PC-9 (cell line): ENCODE data around the gene DSTYK. TPM values are rescaled to one million over a fixed set of nuclear protein-coding genes. Genes with fewer than 3 reads are reported as not detected.

ENCODE experiments used
- BruUV-seq: library from RNA; stranded (reverse); fragments of 400-500 nt; replicated peaks from 2 replicates; lab custom pipeline; 2021; lab: Mats Ljungman, UMichigan
- CTCF ChIA-PET: fragments of 300-600 bp; sonication (Branson Sonifier 250); formaldehyde crosslinking; loops from one replicate; lab custom pipeline; 2022; ENCODE audit warnings: antibody characterized with exemption; lab: Charles Lee
- POLR2A ChIA-PET: fragments of 300-600 bp; sonication (Branson Sonifier 250); formaldehyde crosslinking; loops from one replicate; lab custom pipeline; 2022; ENCODE audit warnings: antibody characterized with exemption; ENCODE audit not compliant: unreplicated experiment; lab: Charles Lee
- DNase-seq, 2 experiments: peaks; one replicate each; pipeline versions ENCODE4 v3.0.0 to v3.0.0-alpha.2; 2015 to 2022; ENCODE audit warnings: mixed read lengths in 1 of 2
- H2AFZ ChIP-seq: fragments of 200-600 bp; sonication (generic); 2 replicates; pipeline ENCODE4 v1.8.1; 2017; ENCODE audit warnings: antibody characterized with exemption
- H3F3A ChIP-seq: fragments of 200-600 bp; sonication (generic); 2 replicates; pipeline ENCODE4 v1.8.1; 2017; ENCODE audit warnings: antibody characterized with exemption, mild to moderate bottlenecking, low read depth; ENCODE audit not compliant: insufficient read depth
- H3K27ac ChIP-seq: fragments of 200-600 bp; sonication (generic); 2 replicates; pipeline ENCODE4 v1.6.1; 2016; ENCODE audit warnings: mixed run types
- H3K27me3 ChIP-seq: fragments of 200-600 bp; sonication (generic); 2 replicates; pipeline ENCODE4 v1.6.1; 2016; ENCODE audit warnings: low read depth, mixed run types; ENCODE audit not compliant: insufficient read depth
- H3K36me3 ChIP-seq: fragments of 200-600 bp; sonication (generic); 2 replicates; pipeline ENCODE4 v1.6.1; 2016; ENCODE audit warnings: low read depth, mixed run types
- H3K4me1 ChIP-seq: fragments of 200-600 bp; sonication (generic); replicated peaks from 2 replicates; pipeline ENCODE4 v1.6.1; 2016; ENCODE audit warnings: mixed run types; ENCODE audit not compliant: insufficient read depth
- H3K4me2 ChIP-seq: fragments of 200-600 bp; sonication (generic); 2 replicates; pipeline ENCODE4 v1.6.1; 2017; ENCODE audit warnings: mixed run types
- H3K4me3 ChIP-seq: fragments of 200-600 bp; sonication (generic); 2 replicates; pipeline ENCODE4 v1.6.1; 2016; ENCODE audit warnings: mixed run types
- H3K79me2 ChIP-seq: fragments of 200-600 bp; sonication (generic); 2 replicates; pipeline ENCODE4 v1.6.1; 2017; ENCODE audit warnings: low read depth, mixed run types
- H3K9me2 ChIP-seq: fragments of 200-600 bp; sonication (generic); 2 replicates; pipeline ENCODE4 v1.8.1; 2017; ENCODE audit warnings: mild to moderate bottlenecking; ENCODE audit not compliant: insufficient read depth
- H3K9me3 ChIP-seq: fragments of 200-600 bp; sonication (generic); 2 replicates; pipeline ENCODE4 v1.8.1; 2016; ENCODE audit warnings: low read depth; ENCODE audit not compliant: insufficient read depth
- H4K20me1 ChIP-seq: fragments of 200-600 bp; sonication (generic); 2 replicates; pipeline ENCODE4 v1.8.1; 2017; ENCODE audit not compliant: insufficient read depth
- CTCF ChIP-seq: fragments of 200-600 bp; sonication (generic); conservative IDR thresholded peaks from 2 replicates; pipeline ENCODE4 v1.6.1; 2017; ENCODE audit warnings: mixed run types, antibody characterized with exemption, mild to moderate bottlenecking, moderate library complexity
- EZH2 ChIP-seq: fragments of 200-600 bp; sonication (generic); IDR thresholded peaks from 2 replicates; pipeline ENCODE4 v1.8.0; 2017; ENCODE audit warnings: antibody characterized with exemption, low read depth
- intact Hi-C: fragments of 100-400 bp; cut with micrococcal nuclease; formaldehyde crosslinking; loops from one replicate; pipeline ENCODE4 v1.10.0; 2022; ENCODE audit not compliant: unreplicated experiment
- total RNA-seq: library from RNA; stranded (reverse); gene quantifications from 2 replicates; pipeline ENCODE4 v1.2.3, GENCODE V29; 2021

DSTYK gene
- total RNA-seq, 1 experiment from 2014 or later = 8.1 TPM

DNA sequence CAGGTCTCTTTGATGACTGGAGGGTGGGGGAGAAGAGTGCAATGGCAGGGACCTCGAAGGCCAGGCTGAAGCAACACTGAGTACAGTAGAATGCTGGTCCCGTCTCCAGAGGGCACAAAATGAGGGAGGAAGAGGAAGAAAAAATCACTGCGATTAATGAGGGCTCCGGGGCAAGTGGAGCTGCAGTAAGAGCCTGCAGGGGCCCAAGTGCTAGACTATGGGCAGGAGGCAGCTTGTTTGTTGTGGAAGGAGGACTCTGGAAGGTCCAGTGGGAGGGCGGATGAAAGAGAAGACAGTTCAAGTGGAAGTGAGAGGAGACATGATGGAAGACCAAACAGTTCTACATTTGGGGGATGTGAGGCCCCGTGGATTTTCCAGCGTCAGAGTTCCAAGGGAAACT is 33.6 kb upstream of the DSTYK start:
- H3K27ac ChIP-seq = no peak overlapping the region
- peaks cover 20% of the 10 kb centered on the region for H3K27me3 ChIP-seq
- H4K20me1 ChIP-seq = no peaks in the 10 kb centered on the region
- no peaks in the 10 kb centered on the region for H3K79me2 ChIP-seq
- CTCF ChIA-PET = no interaction called here
- TF ChIP-seq EZH2 (no peak), CTCF (no peak)
- H2AFZ ChIP-seq = no peak overlapping the region
- BruUV-seq = no TSS peak
- no peak overlapping the region for H3K4me2 ChIP-seq
- no peak overlapping the region for H3K4me3 ChIP-seq
- no peaks in the 10 kb centered on the region for H3F3A ChIP-seq
- H3K9me2 ChIP-seq = no peaks in the 10 kb centered on the region
- H3K4me1 ChIP-seq = no peaks in the 10 kb centered on the region
- H3K9me3 ChIP-seq = no peaks in the 10 kb centered on the region
- POLR2A ChIA-PET = no interaction called here
- DNase-seq = no peak
- intact Hi-C loops = no loop called here
- H3K36me3 ChIP-seq = no peaks in the 10 kb centered on the region

DNA sequence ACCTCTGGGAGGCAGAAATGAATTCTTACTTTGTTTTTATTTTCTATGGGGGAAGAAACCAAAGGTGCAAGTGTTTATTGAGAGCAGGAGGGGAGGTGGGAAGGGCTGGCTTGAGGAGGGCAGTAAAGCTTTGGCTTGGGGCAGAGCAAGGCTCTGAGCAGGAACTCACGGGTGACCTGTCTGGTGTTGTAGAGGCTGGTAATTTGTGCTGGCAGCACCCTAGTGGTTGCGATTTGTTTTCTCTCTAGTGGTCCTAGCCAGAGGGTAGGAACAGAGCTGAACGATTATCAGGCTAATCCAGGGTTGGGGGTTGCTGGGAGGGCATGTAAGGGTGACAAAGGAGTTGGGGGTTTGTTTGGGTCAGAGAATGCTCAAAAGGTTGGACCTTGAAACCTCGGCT is 32.9 kb upstream of the DSTYK start:
- H3K9me2 ChIP-seq = no peaks in the 10 kb centered on the region
- H3K4me3 ChIP-seq = no peak overlapping the region
- H3K9me3 ChIP-seq = no peaks in the 10 kb centered on the region
- intact Hi-C loops = no loop called here
- ChIA-PET POLR2A (no interaction called here), CTCF (no interaction called here)
- H3K4me2 ChIP-seq = no peak overlapping the region
- H3K79me2 ChIP-seq = no peaks in the 10 kb centered on the region
- H3K27ac ChIP-seq = no peak overlapping the region
- no TSS peak for BruUV-seq
- H4K20me1 ChIP-seq = no peaks in the 10 kb centered on the region
- H3K4me1 ChIP-seq = no peaks in the 10 kb centered on the region
- H3K36me3 ChIP-seq = no peaks in the 10 kb centered on the region
- H3F3A ChIP-seq = no peaks in the 10 kb centered on the region
- no peak for TF ChIP-seq CTCF
- no peak for TF ChIP-seq EZH2
- no peak for DNase-seq
- H2AFZ ChIP-seq = no peak overlapping the region
- H3K27me3 ChIP-seq = peaks cover 24% of the 10 kb centered on the region

GRCh38 chr1:205243350-205244191 is 32.1 kb upstream of the DSTYK start:
- H3K27ac ChIP-seq = no peak overlapping the region
- no peak overlapping the region for H2AFZ ChIP-seq
- no peak overlapping the region for H3K4me2 ChIP-seq
- intact Hi-C loops = no loop called here
- no peaks in the 10 kb centered on the region for H3K9me2 ChIP-seq
- ChIA-PET POLR2A (no interaction called here), CTCF (no interaction called here)
- H3K79me2 ChIP-seq = no peaks in the 10 kb centered on the region
- H3K4me1 ChIP-seq = no peaks in the 10 kb centered on the region
- no peak overlapping the region for H3K4me3 ChIP-seq
- H3F3A ChIP-seq = no peaks in the 10 kb centered on the region
- H3K9me3 ChIP-seq = no peaks in the 10 kb centered on the region
- H3K36me3 ChIP-seq = no peaks in the 10 kb centered on the region
- H3K27me3 ChIP-seq = peaks cover 29% of the 10 kb centered on the region
- no peak for TF ChIP-seq EZH2
- no peak for TF ChIP-seq CTCF
- H4K20me1 ChIP-seq = no peaks in the 10 kb centered on the region
- no peak for DNase-seq
- BruUV-seq = no TSS peak
